ENCODE data around the gene CDH23.

Gene CDH23

DNA sequence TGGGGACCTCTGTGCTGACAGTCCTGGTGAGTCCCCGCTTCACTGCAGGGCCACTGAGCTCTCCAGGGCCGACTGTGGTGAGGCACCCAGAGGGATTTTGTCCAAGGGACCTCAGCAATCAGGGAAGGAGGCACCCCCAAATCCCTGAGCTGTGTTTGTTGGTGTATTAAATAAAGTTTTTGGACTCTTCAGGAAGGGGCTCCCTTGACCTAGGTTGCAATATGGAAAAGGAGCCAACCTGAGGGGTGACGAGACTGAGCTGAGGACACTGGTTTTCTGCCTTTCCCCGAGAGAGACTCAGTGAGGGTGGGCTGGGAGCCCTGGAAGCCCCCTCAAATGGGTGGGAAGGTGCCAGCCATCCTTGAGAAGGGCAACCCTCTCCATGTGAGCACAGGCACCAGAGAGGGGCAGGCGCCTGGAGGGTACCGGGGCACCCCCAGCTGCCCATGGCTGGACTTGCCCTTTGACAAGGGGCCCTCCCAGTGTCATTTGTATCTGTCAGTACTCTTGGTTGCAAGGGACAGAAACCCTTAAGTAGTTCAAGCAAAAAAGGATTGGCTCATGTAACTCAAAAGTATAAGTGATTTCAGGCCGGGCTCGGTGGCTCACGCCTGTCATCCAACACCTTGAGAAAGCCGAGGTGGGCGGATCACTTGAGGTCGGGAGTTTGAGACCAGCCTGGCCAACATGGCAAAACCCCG lies 250.0 kb downstream of the CDH23 start:
- DNase-seq = no peak

DNA sequence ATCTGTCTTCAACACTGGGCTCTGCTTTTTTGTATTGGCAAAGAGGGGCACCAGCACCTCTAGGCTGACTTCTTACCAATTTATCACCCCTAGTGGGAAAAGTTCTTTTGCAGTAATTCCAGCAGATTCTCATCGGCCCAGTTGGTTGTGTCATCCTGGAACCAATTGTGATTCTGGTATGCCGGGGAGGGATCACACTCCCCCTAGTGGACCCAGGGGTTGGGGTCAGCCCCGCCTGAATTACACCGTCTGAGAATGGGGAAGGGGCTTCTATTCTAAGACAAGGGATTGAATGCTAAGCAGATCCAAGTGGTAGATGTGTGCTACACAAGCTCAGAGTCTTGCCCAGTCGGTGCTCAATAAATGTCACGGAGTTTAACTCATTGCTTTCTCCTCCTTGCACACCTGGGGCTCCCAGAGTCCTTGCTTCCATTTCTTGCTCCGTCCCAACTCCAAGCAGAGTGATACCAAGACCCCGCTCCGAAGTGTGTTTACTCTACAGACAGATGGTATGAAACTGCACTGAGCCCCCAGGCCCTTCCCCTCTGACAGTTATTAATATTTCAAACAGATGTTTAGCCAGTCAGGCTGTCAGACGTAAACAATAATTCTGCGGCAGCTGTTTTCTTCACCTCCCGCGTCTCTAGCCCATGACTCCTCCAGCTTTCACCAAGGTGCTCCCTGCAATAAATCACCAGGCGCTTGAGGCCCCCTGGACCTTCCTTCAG lies 251.0 kb downstream of the CDH23 start:
- no peak for DNase-seq

DNA sequence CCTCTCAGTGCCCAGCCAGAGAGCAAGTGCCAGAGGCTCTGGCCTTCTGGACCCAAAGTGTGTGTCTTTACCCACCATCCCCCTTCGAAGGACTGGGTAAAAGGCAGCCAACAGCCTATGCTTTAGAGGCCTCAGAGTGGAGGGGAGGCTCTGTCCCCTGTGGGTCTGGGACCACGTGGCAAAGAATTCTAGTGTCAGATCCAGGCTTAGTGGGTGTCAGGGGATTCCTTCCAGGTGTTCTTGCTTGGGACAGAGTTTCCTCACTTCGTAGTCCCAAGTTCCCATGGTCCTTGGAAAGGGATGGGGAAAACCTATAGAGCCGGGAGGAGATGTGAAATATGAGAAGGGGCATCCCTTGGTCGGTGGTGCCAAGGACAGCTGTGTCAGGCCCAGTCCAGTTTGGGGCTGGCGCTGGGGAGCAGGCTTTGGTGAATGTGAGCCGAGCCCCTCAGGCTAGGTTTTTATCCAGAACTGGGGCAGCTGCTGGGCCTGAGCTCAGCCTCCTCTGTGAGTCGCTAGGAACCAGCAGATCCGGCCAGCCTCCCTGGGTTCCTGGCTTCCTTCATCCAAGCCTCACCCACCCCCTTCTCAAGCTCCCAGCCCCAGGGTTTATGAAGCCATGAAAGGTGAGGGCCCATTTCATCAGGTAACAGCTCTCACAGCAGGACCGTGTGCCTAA lies 251.7 kb downstream of the CDH23 start:
- no peak for DNase-seq

DNA sequence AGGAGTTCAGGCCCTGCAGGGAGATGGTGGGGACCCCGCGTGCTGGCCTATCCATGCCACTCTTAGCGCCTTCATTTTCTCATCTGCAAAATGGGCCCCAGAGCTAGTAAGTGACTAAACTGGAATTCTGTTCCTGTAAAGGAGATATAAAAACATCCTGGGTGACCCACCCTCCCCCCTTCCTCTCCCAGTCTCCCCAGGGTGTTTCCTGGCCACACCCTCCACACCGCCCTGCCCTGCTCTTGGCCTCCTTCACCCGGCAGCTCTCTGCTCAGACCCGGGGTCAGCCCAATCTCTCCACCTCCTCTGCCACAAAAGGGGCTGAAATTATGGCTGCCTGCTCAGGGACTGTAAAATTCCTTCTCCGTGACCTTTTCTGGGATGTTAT lies 252.2 kb downstream of the CDH23 start:
- DNase-seq = no peak

DNA sequence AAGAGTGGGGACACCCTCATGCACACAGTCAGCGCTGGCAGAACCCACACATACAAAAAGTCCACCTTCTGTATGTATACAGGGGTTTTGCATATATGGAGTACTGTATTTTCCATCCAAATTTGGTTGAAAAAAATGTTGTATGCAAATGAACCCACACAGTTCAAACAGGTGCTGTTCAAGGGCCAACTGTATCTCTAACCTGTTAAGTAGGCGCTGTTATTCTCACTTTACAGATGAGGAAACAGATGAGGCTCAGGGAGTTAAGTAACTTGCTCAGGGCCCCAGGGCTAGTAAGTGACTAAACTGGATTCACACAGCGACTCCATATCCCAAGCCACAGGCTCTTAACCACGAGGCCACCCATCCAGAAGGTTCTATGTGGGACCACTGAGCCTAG lies 252.9 kb downstream of the CDH23 start:
- no peak for DNase-seq

DNA sequence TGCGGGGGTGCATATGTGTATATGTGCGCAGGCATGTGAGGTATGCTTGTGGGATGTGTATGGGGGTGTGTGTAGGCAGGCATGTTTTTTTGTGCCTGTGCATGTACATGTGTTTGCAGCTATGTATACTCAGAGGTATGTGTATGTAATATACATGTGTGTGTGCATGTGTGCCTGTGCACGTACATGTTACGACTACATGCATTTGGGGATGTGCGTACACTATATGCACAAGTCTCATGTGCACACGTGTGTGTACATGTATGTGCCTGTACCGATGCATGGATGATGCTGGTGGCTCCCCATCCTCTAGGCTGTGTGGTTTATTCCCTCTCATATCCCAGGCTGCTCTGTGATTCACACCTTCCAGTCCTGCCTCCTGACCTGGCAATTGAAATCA lies 253.7 kb downstream of the CDH23 start:
- DNase-seq = no peak

DNA sequence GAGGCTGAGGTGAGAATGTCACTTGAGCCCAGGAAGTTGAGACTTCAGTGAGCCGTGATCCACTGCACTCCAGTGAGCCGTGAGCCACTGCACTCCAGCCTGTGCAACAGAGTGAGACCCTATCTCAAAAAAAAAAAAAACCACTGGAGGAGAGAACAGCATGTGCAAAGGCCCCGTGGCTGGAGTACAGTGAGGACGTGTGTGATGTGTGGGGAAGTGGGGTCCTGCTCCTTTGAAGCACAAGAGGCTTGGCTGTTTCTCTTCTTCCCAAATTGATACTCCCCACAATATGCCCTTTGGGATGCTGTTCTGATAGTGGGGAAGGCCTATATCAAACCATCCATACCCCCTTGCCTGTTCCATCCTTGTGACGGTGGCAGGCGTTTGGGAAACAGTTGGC lies 254.7 kb downstream of the CDH23 start:
- no peak for DNase-seq

DNA sequence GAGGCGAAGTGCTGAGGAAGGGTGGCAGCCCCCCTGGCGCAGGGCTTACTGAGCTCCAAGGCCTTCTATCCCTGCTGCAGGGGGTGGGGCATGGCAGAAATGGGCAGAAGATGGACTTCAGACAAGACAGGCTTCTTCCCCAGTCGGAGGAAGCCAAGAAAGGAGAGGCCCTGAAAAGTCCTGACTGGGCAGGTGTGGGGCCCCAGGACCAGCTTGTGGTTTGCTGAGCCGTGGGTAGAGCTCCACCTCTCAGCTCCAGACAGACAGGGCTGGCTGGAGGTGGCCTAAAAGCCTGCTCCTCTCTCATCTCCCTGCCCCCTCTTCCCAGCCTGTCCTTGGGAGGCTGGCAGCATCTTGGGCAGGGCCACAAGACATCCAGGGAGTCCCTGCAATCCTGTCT lies 255.2 kb downstream of the CDH23 start:
- DNase-seq = no peak

DNA sequence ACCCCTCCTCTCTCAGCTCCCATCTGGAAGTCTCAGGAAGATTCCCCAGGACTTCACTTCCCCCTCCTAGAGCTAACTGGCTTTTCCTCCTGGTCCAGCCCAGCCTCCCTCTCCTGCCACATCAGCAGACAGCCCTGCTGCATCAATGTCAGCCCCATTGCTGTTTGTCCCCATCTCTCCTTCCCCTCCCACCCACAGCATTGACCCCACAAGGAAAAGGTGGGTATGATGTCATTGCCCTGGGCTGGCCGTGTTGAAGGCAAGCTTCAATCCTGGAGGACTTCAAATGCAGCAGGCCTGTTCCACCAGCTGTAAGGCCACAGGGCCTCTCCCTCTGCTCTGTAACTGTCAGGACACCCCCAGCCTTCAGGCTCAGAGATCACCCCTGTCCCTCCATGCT lies 256.3 kb downstream of the CDH23 start:
- DNase-seq = no peak

DNA sequence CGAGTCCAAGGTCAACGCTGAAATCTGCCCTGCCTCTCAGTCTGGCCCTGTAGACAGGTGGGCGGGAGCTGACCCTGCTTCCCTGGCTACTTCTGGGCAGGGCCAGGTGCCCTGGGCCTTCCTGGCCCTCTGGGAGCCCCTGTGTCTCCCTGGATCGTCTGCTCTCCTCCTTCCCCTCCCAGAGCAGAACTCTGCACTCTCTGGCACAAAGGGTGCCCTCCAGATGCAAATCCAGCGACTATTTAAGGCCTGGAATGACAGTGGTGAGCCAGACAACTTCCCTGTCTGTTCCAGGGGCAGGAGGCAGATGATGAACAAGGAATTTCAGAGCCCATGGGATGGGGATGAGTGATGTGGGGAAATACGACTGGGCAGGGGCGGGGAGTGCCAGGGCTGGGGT lies 259.5 kb downstream of the CDH23 start:
- no peak for DNase-seq

DNA sequence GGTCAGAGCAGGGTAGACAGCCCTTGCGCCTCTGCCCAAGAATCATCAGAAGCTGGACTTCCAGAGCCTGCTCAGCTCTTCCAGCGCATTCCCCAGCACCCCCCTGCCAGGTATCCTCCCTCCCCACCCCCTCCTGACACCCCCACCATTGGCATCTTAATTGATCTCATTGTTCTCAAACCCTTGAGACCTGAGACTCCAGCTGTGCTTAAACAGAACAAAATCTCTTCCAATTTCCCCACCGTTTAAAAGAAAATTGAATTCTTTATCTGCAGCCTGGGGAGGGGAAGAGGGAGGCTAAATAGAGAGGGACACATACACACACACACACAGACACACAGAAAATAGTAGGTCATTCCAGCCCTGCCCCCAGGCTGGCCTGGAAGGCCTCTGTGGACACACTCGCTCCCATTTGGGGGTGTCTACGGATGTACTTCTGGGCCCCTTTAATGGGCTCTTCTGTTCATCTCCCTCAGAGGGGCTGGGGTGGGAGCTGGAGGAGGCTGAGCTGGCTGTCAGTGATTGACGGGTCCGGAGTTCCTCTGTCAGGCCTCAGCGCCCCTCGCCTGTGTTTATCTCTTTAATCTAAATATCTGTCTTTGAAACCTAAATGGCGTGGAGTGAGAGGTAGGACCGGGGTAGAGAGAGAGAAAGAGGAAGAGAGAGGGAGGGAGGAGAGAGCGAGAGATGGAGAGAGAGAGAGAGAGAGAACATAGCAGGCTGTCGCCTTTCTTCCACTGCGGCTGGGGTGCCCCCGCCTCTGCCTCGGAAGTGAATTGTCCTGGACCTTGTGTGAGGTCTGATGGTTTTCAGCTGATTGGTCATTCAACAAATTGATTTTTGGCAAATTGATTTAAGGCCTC lies 261.1 kb downstream of the CDH23 start:
- no peak for DNase-seq

DNA sequence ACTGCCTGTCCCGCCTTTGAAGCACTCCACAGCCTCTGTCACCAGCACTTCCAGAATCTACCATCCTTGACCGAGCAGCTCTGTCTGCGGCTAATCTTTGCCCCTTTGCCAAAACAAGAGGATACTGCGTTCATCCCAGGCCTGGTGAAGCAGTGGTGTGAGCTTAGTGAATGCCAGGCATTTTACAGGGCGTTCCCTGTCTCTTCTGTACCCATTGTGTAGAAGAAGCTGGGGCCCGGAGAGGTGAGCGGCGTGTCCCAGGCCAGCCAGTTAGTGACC lies 261.7 kb downstream of the CDH23 start:
- no peak for DNase-seq

DNA sequence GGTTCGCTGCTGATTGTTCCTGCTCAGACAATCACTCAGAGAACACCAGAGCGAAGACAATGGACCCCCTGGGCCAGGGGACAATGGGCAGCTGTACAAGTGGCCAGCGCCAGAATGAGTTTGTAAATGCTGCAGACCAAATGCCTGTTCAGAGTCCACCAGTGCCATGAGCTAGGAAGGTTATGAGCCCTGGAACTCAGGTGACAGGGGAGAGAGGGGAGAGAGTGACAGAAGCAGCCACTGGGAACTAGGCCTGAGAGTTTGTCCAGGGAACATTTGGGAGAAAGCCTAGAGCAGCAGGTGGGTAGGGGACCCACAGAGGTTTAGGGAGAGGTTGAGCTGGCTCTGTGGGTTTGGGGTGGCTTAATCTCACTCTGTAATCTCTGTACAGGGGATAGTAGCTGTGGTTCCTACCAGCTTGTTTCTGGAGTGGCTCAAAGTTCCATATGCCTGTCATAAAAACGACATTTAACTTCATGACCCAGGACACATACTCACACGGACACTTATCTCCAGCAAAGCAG lies 262.5 kb downstream of the CDH23 start:
- DNase-seq = no peak

DNA sequence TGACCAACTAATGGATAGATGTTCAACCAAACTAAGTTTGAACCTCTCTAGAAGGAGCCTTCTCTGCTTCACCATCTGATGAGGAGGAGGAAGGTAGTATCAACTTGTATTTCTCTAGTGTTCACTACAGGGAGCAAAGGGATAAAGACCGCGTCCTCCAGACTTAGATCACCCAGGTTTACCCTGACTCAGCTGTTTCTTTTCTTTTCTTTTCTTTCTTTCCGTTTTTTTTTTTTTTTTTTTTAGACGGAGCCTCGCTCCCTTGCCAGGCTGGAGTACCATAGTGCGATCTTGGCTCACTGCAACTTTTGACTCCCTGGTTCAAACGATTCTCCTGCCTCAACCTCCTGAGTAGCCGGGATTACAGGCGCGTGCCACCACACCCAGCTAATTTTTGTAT lies 263.0 kb downstream of the CDH23 start:
- DNase-seq = no peak

DNA sequence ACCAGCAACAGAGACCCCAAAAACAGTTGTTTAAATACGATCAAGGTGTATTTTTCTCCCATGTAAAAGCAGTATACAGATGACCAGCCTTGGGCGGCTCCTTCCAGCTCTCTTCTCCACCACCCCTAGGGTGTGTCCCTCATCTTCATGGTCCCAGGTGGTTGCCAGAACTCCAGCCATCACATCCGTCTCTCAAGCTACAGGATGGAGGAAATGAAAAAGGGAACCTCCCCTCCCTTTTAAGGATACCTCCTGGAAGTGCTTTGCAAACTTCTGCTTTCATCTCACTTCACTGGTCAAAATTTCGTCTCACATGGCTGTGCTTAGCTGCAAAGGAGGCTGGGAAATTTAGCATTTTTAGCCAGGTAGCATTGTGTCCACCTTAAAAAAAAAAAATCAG lies 263.6 kb downstream of the CDH23 start:
- DNase-seq = no peak

DNA sequence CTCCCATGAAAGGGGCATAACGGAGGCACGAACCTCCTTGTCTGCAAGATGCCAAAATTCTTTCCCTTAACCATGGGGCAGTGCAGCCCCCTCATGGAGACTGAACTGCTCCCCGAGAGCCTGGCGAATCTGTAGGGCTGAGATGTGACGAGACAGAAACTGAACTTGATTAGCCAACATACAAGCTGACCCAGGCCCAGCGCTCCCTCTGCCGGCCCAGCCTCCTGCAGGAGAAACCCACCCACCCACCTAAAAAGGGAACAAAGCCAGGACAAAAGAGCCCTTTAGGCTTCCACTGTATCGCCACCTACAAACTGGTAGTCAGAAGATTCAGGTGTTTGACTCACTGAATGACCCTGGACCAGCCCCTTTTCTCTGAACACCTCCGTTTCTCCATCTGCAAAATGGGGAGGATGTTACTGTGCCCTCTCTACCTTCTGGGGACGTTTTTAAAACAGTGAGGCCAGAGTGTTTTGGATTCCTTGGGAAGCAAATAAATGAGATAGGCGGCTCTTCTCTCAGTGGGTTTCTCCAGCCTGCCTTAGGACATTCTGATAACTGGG lies 264.4 kb downstream of the CDH23 start:
- DNase-seq = no peak

DNA sequence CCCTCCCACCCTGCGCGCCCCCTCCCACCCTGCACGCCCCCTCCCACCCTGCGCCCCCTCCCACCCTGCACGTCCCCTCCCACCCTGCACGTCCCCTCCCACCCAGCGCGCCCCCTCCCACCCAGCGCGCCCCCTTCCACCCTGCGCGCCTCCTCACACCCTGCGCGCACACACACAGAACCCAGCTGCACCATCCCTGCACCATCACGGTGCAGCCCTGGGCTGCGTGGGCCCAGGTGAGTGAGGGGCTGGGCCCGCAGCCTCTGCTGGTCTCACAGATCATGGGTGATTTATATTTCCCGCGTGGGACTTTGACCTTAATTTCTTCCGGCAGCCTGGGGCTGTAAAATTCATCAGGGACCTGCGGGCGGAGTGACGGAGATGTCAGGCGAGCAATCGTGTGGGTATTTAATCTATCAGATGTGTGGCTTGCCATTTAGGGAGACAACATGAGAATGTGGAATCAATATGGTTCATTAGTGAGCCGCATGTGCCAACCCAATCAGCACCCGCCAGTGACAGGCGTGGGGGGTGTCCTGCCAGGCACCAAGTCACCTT lies 265.1 kb downstream of the CDH23 start:
- no peak for DNase-seq

DNA sequence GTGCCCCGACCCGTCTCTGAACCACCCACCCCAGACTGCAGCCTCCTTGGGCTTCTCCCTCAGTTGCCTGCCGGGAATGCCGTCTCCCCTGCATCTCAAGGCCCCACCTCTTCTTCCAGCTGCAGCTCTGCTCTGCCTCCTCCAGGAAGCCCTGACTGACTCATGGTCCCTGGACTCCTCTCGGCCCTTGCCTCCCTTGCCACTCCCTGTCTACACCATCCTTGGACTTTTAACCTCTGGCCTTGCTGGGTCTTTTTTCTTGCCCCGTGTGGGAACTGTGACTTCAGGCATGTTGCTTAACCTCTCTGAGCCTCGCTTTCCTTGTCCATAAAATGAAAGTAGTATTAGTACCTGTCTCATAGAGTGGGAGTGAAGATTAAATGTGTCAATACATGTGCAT lies 266.6 kb downstream of the CDH23 start:
- DNase-seq = no peak

DNA sequence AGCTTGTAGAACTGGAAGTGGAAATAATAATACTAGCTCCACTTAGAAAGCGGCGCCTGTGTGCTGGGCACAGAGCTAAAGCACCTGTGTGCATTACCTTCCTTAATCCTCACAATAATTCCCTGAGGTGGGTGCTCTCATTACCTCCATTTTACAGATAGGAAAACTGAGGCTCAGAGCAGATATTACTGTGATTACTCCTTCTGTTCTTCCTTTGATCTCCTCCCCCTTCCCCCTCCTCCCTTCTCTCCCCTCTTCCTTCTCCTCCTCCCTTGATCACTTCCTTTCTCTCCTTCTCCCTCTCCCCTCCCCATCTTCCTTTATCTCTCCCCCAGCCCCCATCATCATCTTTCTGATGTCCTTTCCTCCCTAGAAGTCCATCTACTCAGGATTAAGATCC lies 267.9 kb downstream of the CDH23 start:
- no peak for DNase-seq

DNA sequence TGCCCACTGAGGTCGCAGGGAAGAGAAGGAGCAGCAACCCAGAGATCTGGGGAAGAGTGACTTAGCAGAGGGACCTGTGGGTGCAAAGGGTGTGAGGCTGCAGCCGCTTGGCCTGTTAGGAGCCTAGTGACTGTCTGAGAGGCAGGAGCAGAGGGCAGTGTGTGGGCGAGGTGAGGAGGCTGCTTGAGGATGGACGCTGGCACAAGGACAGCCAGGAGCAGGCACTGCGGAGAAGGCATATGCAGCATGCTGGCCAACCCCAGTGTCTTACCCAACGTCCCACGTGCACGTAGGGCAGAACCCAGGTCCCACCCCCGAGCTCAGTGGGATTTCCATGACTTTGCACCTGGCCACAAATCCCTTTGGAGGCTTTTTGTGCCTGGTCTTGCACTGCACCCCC lies 268.7 kb downstream of the CDH23 start:
- no peak for DNase-seq

DNA sequence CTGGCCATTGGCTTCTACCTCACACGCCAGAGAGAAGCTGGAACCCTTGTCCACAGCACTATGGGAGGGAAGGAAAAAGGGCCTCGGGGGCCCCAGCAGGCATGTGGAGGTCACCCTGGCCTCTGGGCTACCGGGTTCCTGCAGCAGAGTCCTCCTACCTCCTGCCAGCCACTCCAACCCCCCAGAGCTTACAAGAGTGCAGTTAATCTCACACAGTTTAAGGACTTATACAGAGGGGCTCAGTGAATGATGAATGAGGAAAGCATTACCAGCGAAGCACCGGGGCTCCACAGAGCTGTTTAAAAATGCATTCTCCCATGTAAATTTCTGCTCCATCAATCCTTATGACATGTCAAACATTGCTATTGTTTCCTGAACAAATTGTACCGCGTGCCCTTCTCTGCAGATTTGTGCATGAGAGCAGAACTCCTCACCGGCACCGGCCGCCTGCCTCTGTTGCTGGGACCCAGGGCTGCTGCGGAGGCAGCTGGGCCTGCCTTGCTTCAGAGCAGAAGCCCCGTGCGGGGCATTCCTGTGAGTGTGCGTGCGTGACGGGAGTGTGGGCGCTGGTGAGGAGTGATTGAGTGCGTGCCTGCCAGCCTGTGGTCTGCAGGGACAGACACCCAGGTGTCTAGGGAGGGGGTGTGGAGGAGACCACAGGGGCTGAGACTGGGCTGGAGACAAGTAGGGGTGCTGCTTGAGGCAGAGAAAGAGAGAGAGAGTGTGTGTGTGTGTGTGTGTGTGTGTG lies 270.1 kb downstream of the CDH23 start:
- no peak for DNase-seq

DNA sequence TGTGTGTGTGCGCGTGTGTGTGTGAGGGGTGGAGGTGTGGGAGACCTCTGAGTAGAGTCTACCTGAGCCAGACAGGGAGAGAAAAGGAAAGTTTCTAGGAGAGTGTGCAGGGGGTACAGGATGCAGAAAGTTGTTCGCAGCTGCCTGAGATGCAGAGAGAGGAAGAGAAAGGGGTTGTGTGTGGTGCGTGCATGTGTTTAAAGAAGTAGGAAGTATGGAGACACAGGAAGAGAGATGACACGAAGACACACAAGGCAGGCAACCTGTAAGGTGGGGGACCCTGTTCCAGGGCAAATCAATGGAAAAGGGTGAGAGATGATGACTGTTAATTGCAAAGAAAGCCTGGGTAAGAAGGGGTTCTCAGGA lies 270.6 kb downstream of the CDH23 start:
- DNase-seq = no peak
